ENCODE measurements around the gene PTPRK.

PTPRK gene

DNA sequence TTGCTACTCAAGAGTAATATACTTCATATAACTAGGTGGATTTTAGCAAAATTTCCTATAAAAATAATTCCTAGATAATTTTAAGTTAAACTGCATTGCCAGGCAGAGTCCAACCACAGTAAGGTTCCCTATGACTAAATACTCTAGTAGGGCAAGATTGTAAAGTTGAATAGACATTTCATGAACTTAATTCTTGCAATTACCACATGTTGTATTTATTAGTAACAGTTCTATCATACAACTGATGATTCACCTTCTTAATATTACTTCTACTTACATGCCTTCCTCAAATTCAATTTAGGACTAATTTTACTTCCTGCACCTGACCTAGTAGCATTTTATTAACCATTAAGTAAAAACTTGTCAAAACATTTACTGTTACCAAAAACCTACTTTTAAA is 352.8 kb downstream of the PTPRK start:
- TF ChIP-seq, protein P1, sequence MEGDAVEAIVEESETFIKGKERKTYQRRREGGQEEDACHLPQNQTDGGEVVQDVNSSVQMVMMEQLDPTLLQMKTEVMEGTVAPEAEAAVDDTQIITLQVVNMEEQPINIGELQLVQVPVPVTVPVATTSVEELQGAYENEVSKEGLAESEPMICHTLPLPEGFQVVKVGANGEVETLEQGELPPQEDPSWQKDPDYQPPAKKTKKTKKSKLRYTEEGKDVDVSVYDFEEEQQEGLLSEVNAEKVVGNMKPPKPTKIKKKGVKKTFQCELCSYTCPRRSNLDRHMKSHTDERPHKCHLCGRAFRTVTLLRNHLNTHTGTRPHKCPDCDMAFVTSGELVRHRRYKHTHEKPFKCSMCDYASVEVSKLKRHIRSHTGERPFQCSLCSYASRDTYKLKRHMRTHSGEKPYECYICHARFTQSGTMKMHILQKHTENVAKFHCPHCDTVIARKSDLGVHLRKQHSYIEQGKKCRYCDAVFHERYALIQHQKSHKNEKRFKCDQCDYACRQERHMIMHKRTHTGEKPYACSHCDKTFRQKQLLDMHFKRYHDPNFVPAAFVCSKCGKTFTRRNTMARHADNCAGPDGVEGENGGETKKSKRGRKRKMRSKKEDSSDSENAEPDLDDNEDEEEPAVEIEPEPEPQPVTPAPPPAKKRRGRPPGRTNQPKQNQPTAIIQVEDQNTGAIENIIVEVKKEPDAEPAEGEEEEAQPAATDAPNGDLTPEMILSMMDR (IDR thresholded peaks at IDR 0.05; ENCODE audit: low read depth, low read length), result no peak
- DNase-seq (ENCODE audit: low read depth in 2 of 2), result no peak
- H3K4me3 ChIP-seq (replicated peaks in 1 of 2; ENCODE audit: low read depth in 2 of 2, low read length in 2 of 2), result no peak overlapping the region

DNA sequence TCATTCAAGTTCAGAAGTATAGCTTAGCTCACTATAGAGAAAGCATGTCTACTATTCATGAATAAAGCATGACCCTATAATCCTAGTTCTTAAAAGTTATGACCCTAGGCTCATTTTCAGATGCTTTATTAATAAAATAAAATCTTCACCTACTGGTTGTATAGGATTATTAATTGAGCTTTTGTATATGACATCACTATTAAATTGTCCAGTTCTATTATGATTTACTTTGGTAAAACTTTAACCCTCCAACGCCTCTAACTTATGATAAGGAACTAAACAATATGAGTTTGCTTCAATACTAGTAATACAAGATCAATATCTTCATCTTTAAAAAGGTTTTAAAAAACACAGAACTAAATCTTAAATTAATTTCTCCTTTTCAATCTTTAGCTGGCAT is 356.1 kb downstream of the PTPRK start:
- TF ChIP-seq, protein P1 (IDR thresholded peaks at IDR 0.05; ENCODE audit: low read depth, low read length), result no peak
- no peak for DNase-seq (ENCODE audit: low read depth in 2 of 2)
- H3K4me3 ChIP-seq (replicated peaks in 1 of 2; ENCODE audit: low read depth in 2 of 2, low read length in 2 of 2), result no peak overlapping the region

DNA sequence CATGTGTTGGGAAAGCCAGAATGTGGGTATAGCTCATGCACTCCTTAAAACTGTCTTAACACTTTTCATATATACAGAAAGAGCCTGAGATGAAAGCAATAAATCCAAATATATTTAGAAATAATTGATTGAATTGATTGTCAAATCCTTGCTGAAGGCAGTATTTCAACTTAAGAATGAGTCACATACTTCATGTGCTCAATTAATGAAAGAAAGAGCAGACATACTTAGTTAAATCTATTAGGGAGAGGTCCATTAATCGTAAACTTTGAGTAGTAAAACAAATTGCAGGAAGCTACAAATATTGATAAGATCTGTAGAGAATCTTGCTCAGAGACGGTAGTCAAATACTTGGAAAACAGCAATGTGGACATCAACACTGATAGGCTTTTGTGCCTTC is 358.0 kb downstream of the PTPRK start:
- TF ChIP-seq, protein P1 (IDR thresholded peaks at IDR 0.05; ENCODE audit: low read depth, low read length), result no peak
- no peak for DNase-seq (ENCODE audit: low read depth in 2 of 2)
- no peak overlapping the region for H3K4me3 ChIP-seq (replicated peaks in 1 of 2; ENCODE audit: low read depth in 2 of 2, low read length in 2 of 2)

DNA sequence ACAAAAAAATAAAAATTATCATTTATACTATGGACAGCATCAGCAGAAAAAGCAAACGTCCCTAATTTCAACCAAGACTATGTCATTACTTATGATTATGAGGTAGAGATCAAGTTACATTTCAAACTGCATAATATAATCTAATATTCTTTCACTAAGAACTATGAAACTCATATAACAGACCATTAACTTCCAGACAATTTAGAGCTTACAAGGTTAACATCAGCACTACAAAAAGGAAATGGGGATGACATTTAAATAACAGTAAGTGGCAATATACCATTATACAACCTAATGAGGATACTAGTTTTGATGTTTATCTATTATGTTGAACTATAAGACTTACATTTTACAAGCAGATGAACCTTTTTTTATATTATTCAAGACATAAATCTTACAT is 358.6 kb downstream of the PTPRK start:
- TF ChIP-seq, protein P1 (IDR thresholded peaks at IDR 0.05; ENCODE audit: low read depth, low read length), result no peak
- H3K4me3 ChIP-seq (replicated peaks in 1 of 2; ENCODE audit: low read depth in 2 of 2, low read length in 2 of 2), result no peak overlapping the region
- DNase-seq (ENCODE audit: low read depth in 2 of 2), result no peak

DNA sequence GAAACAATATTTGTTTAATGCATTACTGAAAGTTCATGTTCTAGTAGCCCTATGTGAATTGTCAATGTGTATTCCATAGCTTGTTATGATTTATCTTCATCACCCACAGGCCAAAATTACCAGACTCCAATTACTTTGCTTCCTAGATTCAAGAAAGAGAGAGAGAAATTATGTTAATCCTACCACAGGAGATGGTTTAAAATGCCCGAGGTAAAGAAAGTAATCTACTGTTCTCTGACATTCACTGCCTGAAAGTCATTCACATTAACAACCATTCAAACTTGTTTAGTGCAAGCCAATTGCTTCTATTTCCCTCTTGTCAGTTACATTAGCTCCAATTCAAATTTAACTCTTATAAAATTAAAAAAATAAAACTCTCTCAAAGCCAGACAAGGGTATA is 359.1 kb downstream of the PTPRK start:
- H3K4me3 ChIP-seq (replicated peaks in 1 of 2; ENCODE audit: low read depth in 2 of 2, low read length in 2 of 2), result no peak overlapping the region
- TF ChIP-seq, protein P1 (IDR thresholded peaks at IDR 0.05; ENCODE audit: low read depth, low read length), result no peak
- no peak for DNase-seq (ENCODE audit: low read depth in 2 of 2)

DNA sequence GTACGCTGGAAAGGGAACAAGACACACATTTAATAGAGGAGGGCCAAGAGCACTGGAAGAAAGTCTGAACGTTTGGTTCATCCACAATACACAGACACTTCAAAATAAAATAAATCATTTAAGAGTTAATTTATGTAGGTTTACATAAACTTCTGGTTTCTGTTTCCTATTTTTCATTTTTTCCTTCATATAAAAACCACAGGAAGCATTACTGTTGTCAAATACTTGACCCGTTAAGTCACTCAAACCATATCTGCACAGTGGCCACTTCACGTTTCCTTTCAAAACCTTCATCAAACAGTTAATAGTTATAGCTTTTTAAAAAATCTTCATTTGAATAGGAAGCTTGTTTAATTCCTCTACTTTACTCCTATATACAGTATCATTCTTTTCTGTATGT is 361.9 kb downstream of the PTPRK start:
- TF ChIP-seq, protein P1 (IDR thresholded peaks at IDR 0.05; ENCODE audit: low read depth, low read length), result no peak
- peak in 1 of 2 donors; percentile 46 for DNase-seq (ENCODE audit: low read depth in 2 of 2)
- no peak overlapping the region for H3K4me3 ChIP-seq (replicated peaks in 1 of 2; ENCODE audit: low read depth in 2 of 2, low read length in 2 of 2)

DNA sequence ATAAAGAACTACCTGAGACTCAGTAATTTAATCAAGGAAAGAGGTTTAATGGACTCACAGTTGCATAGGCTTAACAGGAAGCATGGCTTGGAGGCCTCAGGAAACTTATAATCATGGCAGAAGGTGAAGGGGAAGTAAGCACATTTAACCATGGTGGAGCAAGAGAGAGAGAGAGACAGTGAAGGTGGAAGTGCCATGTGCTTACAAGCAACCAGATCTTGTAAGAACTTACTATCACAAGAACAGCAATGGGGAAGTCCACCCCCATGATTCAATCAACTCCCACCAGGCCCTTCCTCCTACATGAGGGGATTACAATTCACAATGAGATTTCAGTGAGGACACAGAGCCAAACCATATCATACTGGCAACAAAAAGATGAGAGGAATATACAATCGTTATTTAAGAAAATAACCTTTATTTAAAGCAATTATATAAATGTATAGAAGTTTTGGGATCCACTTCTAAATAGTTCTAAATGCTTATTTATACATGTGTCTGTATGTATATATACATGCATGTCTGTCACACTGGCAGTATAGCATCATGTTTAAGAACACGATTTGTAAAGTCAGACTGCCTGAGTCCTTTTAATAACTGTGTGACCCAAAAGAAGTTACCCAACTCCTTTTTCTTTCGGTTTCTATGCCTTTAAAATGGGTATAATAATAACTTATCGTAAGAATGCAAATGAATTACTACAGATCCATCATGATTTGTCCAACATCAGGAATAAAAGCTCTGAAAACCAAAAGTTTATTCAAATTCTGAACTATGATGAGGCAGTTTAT is 363.9 kb downstream of the PTPRK start:
- TF ChIP-seq, protein P1 (IDR thresholded peaks at IDR 0.05; ENCODE audit: low read depth, low read length), result no peak
- no peak overlapping the region for H3K4me3 ChIP-seq (replicated peaks in 1 of 2; ENCODE audit: low read depth in 2 of 2, low read length in 2 of 2)
- DNase-seq (ENCODE audit: low read depth in 2 of 2), result no peak

Data from cardiac fibroblast (primary cell).